Stimulated activated CD4-positive, alpha-beta T cell treated with anti-CD3 and anti-CD28 coated beads, Interleukin-4, amount 100 ng/mL, for 48 hours (primary cell): ENCODE results near the gene CLEC1B.
"Not testable (repeated sequence)": the region's sequence is repeated elsewhere in the genome, so short reads cannot be mapped to it uniquely, and the experiment has no call there.

Experiments used
- DNase-seq, 2 donors: peaks; one replicate each; pipeline ENCODE4 v3.0.0-alpha.2; 2020; ENCODE audit warnings: low read depth in 2 of 2

Gene CLEC1B

GRCh38 chr12:9999016-9999415 is at the start of gene CLEC1B:
Gene CLEC1B (minus strand): TSS chr12:9999121. CDS start chr12:9999100, 21 bp downstream.
- no peak for DNase-seq

GRCh38 chr12:10048526-10048925 is 49.6 kb upstream of the CLEC1B start:
- DNase-seq: no peak

GRCh38 chr12:10042167-10042566 is 43.2 kb upstream of the CLEC1B start:
- no peak for DNase-seq

- DNase-seq: no peak
These were observed 35.0 kb upstream of the CLEC1B start for GRCh38 chr12:10033783-10034545.

- no peak for DNase-seq
These were observed 32.9 kb upstream of the CLEC1B start for GRCh38 chr12:10031771-10032175.

- no peak for DNase-seq
These were observed 32.4 kb upstream of the CLEC1B start for GRCh38 chr12:10031321-10031720.

GRCh38 chr12:10030446-10030845 is 31.5 kb upstream of the CLEC1B start, which contains the start of gene CLEC9A:
Gene CLEC9A (plus strand): TSS chr12:10030682. CDS start chr12:10052688, 22,006 bp downstream.
- no peak for DNase-seq

- DNase-seq: no peak
These were observed 28.8 kb upstream of the CLEC1B start for GRCh38 chr12:10027721-10028120.

GRCh38 chr12:10027311-10027710 is 28.4 kb upstream of the CLEC1B start:
- no peak for DNase-seq

- DNase-seq: not testable (repeated sequence)
These were observed 27.7 kb upstream of the CLEC1B start for GRCh38 chr12:10026666-10027065.

GRCh38 chr12:10025236-10025635 is 26.3 kb upstream of the CLEC1B start:
- no peak for DNase-seq

- no peak for DNase-seq
These were observed 22.4 kb upstream of the CLEC1B start for GRCh38 chr12:10021342-10021741.

- DNase-seq: no peak
These were observed 19.5 kb upstream of the CLEC1B start for GRCh38 chr12:10018386-10018785.

GRCh38 chr12:10016881-10017280 is 18.0 kb upstream of the CLEC1B start:
- DNase-seq: no peak

GRCh38 chr12:10015450-10015849 is 16.5 kb upstream of the CLEC1B start:
- no peak for DNase-seq

GRCh38 chr12:10012630-10013330 is 13.9 kb upstream of the CLEC1B start:
- no peak for DNase-seq

GRCh38 chr12:10001171-10001776 is 2.4 kb upstream of the CLEC1B start:
- no peak for DNase-seq

- DNase-seq: no peak
These were observed 6.6 kb downstream of the CLEC1B start for GRCh38 chr12:9992296-9992695.

GRCh38 chr12:9991876-9992275 is 7.0 kb downstream of the CLEC1B start:
- no peak for DNase-seq

GRCh38 chr12:9980126-9980525 is 18.8 kb downstream of the CLEC1B start:
- DNase-seq: no peak

- DNase-seq: no peak
These were observed 21.0 kb downstream of the CLEC1B start for GRCh38 chr12:9977916-9978315.

- not testable (repeated sequence) for DNase-seq
These were observed 22.3 kb downstream of the CLEC1B start for GRCh38 chr12:9976626-9977025.

GRCh38 chr12:9975614-9976013 is 23.3 kb downstream of the CLEC1B start:
- no peak for DNase-seq
